HG02870 (cell line): ENCODE data around the gene SPDYE5.
"Not testable (repeated sequence)": the region's sequence is repeated elsewhere in the genome, so short reads cannot be mapped to it uniquely, and the experiment has no call there.

Experiments used
- ATAC-seq: cut with Tn5 transposase; IDR thresholded peaks from one replicate; pipeline ENCODE4 v1.9.1; 2021; ENCODE audit warnings: mild to moderate bottlenecking, moderate library complexity; ENCODE audit not compliant: unreplicated experiment

SPDYE5 gene

GRCh38 chr7:75492020-75492419 is at the start of gene SPDYE5:
TSS of gene SPDYE5 (plus strand) at chr7:75492320. CDS start at chr7:75494048, 1,728 bp downstream.
- not testable (repeated sequence) for ATAC-seq

GRCh38 chr7:75442465-75443111 is 49.5 kb upstream of the SPDYE5 start:
- peak; percentile 80 for ATAC-seq

- ATAC-seq: not testable (repeated sequence)
Observed at GRCh38 chr7:75449946-75450345, 42.2 kb upstream of the SPDYE5 start.

GRCh38 chr7:75452494-75452955 is 39.6 kb upstream of the SPDYE5 start:
- peak; percentile 87 for ATAC-seq

- ATAC-seq: not testable (repeated sequence)
Observed at GRCh38 chr7:75456403-75456802, 35.7 kb upstream of the SPDYE5 start.

GRCh38 chr7:75458034-75458433 is 34.1 kb upstream of the SPDYE5 start:
- ATAC-seq: not testable (repeated sequence)

GRCh38 chr7:75460541-75460940 is 31.6 kb upstream of the SPDYE5 start:
- ATAC-seq: not testable (repeated sequence)

- not testable (repeated sequence) for ATAC-seq
Observed at GRCh38 chr7:75470166-75470565, 22.0 kb upstream of the SPDYE5 start.

- not testable (repeated sequence) for ATAC-seq
Observed at GRCh38 chr7:75477457-75477856, 14.7 kb upstream of the SPDYE5 start.

- not testable (repeated sequence) for ATAC-seq
Observed at GRCh38 chr7:75480313-75480712, 11.8 kb upstream of the SPDYE5 start.

- not testable (repeated sequence) for ATAC-seq
Observed at GRCh38 chr7:75485355-75485978, 6.7 kb upstream of the SPDYE5 start.

- peak; percentile 96 for ATAC-seq
Observed at GRCh38 chr7:75485979-75486643, 6.0 kb upstream of the SPDYE5 start, which contains the start of gene POM121C. TSS of gene POM121C (minus strand) at chr7:75486299. CDS start at chr7:75441496, 44,803 bp downstream.

- ATAC-seq: not testable (repeated sequence)
Observed at GRCh38 chr7:75509033-75509432, 16.9 kb downstream of the SPDYE5 start.

GRCh38 chr7:75518842-75519241 is 26.7 kb downstream of the SPDYE5 start:
- ATAC-seq: not testable (repeated sequence)

- ATAC-seq: not testable (repeated sequence)
Observed at GRCh38 chr7:75521727-75522126, 29.6 kb downstream of the SPDYE5 start.

- ATAC-seq: not testable (repeated sequence)
Observed at GRCh38 chr7:75527224-75527722, 35.2 kb downstream of the SPDYE5 start.

GRCh38 chr7:75531359-75531821 is 39.3 kb downstream of the SPDYE5 start:
- ATAC-seq: no peak

- ATAC-seq: no peak
Observed at GRCh38 chr7:75532639-75533038, 40.5 kb downstream of the SPDYE5 start.

GRCh38 chr7:75533926-75534325 is 41.8 kb downstream of the SPDYE5 start:
- no peak for ATAC-seq

- peak; percentile 86 for ATAC-seq
Observed at GRCh38 chr7:75534727-75535307, 42.7 kb downstream of the SPDYE5 start.

- no peak for ATAC-seq
Observed at GRCh38 chr7:75536491-75536890, 44.4 kb downstream of the SPDYE5 start.
